NCI-H748 (cell line): ENCODE measurements around the gene GPD2.
A peak's percentile ranks its signal among the peaks of the same experiment; 100 is the strongest.
"Not testable (repeated sequence)": the region's sequence is repeated elsewhere in the genome, so short reads cannot be mapped to it uniquely, and the experiment has no call there.

Source experiments
- DNase-seq: peaks from one replicate; lab custom pipeline; 2025; ENCODE audit not compliant: unreplicated experiment; lab: John Stamatoyannopoulos, UW

Gene GPD2

DNA sequence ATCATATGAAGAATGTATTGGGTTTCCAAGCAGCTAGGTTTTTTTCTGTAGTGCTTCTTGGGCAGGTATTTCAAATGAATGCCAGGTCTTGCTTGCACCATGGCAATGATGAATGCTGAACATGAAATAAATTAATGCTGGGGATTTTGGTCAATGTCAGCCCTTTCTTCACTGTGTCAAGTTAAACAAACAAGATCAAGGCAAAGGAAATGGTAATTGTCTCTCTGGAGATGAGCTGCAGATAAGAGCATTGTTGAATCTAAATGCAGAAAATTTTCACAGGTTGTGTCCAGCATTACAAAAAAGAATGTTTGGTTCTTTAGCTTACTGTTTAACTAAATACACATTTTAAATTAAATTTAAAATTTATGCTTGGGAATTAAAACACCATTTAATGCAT lies 144.3 kb downstream of the GPD2 start:
- peak; percentile 15 for DNase-seq

DNA sequence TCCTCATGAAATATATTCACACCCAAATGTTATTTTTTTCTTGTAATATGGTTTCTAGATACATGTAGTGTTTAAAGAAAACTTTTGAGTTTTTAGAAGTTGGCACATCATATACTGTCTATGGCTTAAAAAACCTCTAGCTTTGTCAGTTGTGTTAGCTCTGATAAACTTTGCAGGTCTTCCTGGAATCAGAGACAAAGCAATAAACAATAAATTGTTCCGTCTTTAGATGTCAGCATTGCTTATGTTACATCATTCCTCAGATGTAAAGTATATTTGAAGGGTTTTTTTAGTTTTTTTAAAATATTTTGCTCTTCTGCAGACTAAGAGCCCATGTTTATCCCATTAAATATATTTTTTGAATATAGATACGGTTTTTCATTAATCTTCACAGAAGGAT lies 145.1 kb downstream of the GPD2 start:
- no peak for DNase-seq

DNA sequence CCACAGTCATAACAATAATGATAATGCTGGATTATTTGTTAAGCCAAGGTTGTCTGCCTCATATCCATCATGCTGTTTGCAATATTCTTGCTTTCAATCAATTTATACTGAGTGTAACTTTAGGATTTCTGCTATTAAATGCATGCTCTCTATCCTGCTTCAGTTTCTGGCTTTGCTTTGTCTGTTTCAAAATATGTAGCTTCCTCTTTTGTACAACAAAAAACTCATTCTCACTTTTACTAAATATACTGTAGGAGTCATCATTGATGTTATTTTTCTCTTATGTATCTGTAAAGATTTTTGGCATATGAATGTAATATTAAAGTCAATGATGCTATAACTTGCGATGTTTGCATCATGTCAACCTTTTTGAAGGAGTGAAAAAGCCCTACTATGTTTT lies 149.3 kb downstream of the GPD2 start:
- DNase-seq = no peak

DNA sequence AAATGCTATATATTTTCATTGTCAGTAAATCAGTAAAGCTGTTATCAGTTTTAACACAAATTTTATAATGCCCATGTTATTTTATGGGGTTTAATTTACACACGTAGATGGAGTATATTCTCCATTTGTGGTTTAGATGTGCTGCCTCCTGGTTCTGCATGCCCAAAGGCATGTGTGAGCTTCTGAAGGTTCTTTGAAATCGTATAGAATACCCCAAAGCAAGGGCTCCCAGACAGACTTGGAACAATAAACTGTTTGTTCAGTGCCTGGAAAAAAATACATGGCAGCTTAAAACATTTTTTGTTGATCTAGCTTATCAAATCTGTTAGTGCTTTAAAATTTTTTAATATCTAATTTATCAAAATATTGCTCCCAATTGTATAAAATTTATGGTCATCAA lies 150.4 kb downstream of the GPD2 start:
- no peak for DNase-seq

DNA sequence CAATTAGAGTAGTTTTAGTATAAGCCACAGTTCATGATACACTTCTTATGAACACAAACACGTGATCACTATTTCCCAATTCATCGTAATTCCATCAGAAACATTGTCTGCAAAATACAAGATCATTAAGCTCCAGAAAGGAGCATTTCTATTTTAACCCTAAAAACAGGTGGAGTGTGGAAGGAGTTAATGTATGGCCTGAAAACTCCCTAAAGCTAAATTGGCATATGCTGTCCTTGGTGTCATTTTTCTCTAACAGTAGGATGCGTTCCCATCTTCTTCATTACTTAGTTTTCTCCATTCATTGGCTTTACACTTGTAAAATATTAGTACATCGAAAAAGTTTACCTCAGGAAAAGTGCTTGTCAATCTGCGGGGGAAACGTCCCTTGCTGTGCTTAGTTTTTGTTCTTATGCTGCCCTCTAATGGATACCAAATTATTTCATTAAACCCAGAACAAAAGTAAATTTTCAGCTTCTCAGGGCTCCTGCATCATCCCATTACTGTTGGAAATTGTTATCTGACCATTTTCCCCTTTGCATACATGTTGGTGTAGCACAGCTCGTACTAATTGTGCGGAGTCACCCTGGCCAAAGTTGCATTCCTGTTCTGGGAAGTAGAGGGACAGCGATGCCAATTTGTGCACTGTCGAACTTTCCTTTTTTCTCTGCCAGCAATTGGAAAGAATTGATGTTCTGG lies 153.4 kb downstream of the GPD2 start:
- DNase-seq = peak; percentile 63

DNA sequence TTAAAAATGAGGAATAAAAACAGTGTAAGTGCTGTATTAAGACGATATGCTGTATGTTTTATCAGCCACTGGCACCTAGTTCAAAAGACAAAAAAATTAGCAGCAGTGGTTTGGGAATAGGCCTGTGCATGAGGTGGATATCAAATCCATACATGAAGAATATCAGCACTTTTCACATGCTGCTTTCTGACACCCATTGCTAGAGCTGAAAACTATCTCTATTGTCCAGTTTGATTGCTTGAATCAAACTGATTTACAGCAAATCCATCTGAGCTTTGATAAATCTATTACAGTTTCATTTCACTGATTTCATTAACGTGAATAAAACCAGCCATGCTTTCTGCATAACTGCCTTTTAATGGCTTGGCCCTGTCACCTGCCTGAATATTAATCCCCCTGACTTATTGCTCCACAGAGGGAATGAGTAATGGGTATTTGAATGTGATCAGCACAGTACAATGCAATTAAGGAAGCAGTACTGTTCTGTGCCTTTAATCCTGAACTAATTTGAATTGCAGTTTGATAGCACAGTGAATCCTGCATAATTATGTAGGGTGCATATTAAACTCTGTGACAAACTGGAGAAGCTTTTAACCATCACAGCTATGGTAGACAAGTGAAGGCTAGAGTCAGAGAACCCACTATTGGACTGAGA lies 154.0 kb downstream of the GPD2 start:
- no peak for DNase-seq

DNA sequence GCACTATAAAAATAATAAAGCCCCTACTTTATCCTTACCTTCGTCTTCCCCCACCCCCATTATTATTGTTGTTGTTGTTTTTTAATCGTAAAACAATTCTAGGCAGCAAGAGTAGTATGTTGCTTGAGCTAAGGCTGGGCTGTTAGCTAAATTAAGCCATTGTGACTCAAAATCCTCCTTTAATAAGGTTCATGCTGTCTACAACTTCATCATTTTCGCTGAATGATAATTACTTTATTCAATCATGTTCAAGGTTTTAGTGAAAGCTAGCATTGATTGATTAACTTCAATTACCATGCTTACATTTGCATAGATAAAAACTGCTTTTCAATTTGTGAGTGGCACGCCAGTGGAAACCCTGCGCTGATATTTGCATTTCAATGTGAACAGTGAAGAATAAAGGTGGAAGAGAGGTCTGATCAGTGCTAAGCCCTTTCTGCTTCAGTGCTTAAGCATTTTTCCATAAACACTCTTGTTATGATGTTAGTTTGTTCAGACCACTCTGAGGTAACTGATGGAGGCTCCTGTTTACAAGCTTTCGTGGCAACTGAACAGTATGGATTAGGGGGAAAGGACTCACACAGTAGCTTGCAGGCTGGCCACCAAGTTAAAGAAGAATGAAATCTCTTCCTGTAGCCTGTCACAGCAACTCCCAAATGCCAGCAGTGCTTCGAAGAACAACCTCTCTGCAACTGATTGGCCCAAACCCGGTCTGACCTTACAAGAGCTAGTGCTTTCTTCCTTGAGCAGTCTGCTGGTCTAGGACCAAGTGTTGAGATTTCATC lies 156.8 kb downstream of the GPD2 start:
- DNase-seq = no peak

DNA sequence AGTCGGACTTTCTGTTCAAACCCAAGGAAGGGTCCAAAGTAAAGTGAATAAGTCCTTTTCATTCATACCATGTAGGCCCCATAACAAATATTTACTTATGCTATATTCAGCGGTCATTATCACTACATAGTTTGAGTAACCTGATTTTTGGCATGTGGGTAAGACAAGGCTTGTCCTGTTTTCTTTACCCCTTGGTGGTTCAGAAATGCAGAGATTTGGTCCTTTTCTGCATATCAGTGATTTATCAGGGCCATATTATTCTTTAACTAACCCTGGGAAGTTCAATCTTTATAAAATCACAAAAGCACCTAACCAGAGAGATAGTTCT lies 157.4 kb downstream of the GPD2 start:
- no peak for DNase-seq

DNA sequence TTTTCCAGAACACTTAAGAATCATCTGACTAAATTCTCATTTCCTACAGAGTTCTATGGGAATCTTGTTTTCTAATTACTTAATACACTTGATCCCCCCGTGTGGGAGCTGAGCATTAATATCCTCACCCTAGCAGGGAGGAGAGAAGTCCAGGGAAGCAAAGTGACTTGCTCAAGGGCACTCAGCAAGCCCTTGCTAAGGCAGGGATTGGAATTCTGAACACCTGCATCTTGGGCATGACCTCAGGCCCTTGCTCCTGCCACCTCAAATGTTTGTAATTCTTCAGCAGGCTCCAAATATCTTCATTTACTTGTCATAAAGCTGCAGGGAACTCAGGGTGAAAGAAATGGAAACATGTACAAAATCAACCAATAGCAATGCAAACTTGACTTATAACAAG lies 162.4 kb downstream of the GPD2 start:
- DNase-seq = no peak

DNA sequence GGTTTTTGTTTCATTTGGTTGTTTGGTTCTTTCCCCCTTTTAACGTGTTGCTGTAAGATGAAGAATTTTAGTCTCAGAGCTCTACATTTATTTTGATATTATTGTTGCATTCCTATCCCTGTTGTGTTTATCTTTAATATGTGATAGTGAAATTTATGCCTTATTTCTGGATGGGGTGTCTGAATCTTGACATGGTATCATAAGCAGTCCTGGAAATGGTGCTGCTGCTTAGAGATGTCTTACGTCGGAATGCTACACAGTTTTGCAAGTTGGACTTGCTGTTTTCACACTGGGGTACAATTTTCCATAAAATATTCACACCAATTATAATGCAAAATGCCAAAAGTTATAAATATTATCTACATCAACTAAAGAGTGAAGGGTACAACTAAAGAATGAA lies 164.0 kb downstream of the GPD2 start:
- no peak for DNase-seq

DNA sequence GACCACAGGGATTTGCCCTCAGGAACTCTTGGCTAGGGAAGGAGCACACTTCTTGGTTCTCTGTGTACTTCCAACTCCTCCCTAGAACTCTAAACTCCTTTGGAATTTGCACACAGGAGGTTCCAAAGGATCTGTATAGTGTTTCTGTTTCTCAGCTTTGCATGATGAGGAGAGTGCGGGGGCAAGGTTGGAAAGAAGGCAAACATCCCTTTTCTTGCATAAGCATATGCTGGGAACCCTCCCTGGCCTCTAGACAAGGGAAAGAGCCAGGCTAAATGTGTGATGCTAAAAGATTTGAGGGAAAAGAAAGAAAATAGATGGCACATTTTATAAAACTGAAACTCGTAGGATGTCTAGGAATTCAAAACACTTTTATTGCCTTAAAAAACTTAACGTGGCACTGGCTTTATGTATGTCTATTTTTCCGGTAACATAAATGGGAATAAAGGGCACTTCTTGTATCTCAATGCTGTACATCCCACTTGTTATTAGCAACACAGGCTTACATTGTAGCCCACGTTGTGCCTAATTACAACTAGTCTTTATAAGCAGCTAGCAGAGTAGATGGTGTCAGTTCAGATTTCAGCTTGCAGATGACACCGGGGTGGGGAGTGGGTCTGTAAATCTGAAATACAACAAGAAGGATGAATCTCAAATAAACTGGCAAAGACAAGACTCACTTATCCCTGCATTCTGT lies 165.8 kb downstream of the GPD2 start:
- no peak for DNase-seq

DNA sequence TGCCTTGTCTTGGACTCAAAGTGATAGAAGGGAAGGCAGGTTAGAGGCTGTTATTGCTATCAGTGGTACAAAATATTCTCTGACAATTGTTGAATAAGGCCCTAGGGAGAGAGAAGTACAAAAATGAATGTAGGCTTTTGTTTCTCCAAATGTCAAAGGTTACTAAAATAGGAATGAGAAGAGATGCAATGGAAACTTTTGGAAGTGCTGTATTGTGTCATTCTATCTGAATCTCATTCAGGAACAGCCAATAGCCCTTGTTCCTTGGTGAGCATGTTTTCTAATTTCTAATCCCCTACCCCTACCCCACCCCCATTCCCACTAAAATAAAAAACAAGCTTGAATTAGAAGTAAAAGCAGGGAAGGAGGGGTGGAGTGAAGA lies 166.4 kb downstream of the GPD2 start:
- no peak for DNase-seq

DNA sequence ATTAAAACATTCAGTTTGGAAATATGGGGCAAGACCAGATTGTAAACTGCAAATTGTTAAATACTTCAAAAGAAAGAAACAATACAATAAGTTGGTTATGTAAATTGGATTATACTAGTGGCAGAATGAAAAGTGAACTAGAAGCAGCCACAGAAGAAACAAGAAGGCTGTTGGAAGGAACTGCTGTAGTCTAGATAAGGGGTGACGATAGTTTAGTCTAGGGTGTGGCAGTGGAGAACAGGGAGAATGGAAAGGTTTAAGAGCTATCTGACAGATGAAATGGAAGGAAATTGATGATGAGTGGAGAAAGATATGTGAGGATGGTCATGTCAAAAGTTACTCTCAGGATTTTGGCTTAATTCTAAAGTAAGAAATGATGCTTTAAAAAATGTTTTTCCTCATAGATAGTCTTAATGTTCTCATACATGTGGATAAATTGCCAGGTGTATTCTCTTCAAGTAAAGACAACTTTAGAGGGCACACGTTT lies 179.7 kb downstream of the GPD2 start:
- DNase-seq = no peak

DNA sequence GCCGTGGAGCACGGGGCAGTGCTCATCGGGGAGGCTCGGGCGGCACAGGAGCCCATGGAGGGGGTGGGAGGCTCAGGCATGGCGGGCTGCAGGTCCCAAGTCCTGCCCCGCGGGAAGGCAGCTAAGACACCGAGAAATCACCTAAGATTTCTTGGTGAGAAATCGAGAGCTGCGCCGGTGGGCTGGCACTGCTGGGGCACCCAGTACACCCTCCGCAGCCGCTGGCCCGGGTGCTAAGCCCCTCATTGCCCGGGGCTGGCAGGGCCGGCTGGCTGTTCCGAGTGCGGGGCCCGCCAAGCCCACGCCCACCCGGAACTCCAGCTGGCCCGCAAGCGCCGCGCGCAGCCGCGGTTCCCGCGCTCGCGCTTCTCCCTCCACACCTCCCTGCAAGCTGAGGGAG lies 181.9 kb downstream of the GPD2 start:
- not testable (repeated sequence) for DNase-seq

DNA sequence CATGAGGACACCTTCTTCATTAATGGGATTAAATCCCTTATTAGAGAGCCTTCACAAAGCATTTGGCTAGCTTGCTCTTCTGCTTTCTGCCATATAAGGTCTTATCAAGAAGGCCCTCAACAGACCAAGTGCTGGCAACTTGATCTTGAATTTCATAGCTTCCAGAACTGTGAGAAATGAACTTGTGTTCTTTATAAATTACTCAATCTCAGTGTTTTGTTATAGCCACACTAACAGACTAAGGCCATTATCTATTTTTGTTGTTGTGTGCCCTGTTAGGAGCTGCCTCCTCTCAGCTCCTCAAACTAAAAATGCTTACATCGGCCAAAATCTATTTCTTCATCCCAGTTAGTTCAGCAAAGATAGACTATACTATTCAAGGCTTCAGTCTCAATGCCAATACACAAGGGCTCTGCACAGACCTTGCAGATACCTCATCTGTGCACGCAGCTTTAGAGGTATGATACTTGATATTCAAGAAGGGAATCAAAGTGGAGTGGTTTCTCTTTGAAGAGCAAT lies 182.9 kb downstream of the GPD2 start:
- DNase-seq = peak; percentile 20

DNA sequence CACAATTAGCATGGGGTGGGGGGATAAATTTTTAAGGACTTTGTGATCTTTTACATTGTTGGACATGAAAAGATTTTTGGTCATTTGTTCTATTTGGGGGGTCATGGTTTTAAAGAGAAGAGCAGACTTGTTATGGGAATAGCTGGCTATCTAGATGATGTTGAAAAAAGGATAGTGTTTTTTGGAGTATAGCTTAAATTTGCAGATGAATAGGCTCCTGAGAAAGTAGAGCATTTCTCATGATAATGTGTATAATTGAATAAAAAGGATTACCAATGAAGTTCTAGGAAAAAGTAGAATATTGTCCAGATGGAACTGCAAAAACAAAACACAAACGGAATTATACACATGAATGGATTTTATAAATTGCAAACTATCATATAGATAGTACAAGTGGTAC lies 186.3 kb downstream of the GPD2 start:
- no peak for DNase-seq

DNA sequence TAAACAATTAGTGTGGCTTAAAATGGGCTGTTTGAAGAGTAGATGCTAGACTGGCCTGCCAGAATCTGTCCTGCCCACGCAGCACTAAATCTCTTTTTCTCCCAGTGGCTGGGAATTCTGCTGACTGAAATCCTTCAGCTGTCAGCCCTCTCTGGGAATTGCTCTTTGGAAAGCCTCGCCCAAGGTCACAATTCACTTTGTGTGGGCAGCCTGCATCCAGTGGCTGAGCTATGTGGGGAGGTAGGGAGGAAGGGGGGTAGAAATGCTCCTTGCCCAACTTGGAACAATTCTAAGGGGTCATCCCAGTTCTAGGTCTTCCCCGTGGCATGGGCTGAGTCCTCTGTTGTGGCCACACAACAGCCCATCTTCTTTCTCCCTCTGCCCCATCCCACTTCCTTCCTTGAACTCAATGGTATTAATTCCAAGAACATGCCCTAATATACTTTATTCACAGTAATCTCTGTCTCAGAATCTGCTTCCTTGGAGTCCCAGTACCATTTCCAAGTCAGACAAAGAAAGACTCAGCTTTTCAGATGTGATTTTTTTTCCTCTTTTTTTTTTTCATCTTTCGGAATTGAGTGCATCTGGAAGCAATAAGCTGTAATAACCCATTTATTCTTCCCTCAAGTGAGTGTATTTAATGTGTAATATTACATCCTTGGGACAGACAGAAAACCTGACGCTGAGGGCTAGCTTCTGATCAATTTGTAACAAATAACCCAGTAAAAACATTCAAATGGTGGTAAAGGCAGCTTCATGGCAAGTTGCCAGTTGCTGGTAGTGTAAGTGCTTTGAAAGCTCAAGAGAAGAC lies 189.4 kb downstream of the GPD2 start:
- no peak for DNase-seq

DNA sequence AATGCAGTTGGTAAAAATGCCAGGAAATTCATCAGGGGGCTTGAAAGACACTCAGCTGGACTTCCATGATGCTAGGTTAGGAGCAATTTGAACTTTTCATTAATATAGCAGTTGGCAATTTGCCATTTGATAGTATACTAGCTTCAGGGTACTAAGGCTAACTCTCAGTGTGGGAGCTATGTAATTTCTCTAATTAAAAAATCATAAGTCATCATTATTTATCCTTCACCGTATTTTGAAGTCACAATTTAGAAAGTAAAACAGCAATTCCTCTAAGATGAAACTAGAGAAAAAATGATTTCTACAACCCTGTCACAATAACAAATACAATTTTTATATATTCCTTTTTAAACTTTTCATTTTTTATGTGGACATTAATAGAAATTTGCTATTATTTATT lies 190.8 kb downstream of the GPD2 start:
- no peak for DNase-seq

DNA sequence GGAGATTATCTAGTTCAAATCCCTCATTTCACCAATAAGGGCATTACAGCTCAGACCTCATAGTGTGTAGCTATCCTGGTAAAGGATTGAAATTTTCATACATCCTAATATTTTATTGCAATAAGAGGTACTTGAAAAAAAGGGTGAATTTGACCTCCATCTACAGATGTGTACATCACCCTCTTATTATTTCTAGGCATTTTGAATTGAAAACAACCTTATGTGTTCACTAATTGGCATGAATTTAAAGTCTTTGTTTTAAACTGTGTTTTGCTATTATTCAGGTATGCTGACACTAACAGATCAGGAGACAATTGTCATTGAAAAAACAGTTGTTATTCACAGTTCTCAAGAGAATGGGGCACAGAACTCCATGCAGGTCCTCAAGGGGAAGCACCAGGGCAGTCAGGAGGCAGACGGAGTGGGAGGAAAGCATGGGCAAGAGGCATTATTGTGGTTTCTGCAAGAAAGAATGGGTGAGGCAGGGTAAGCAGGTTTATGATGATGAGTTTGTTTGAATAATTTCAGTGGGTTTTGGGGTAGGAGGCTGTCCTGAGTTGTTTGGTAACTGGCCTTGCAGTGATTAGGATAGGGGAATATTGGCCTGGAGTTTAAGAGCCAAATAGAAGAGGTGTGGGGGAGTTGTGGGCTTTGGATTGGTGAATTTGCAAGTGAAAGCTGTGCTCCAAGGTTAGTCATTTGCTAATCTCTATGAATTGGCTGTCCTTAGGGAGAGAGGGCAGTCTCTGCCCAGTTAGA lies 194.6 kb downstream of the GPD2 start:
- DNase-seq = no peak

DNA sequence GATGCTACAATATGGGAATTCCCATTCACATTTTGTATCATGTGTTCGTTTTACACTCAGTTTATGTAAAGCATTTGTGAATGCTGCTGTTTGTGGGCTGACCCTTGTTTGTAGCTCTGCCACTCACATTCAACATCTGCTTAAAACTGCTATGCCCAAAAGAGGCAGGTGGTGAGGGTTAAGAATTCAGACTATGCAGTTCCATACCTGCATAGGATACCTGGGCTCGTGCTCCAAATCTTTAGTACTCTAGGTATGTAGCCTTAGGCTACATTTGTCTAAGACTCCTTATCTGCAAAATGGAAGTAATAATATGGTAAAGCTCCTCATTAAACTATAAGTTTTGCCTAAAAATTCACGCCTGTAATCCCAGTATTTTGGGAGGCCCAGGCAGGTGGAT lies 199.5 kb downstream of the GPD2 start:
- no peak for DNase-seq
